ENCODE data around the gene CERCAM. TPM values are rescaled to one million over a fixed set of nuclear protein-coding genes. Genes with fewer than 3 reads are reported as not detected.

CERCAM gene
- total and polyA plus RNA-seq, 2 of the 13 experiments (the other 11 are each of a cell fraction or from before 2014, with no cell fraction given), result 9.0 to 17.1 TPM

GRCh38 chr9:128420060-128420650, 502 bp upstream of the CERCAM start (continued):
- TF ChIP-seq PATZ1 (CRISPR knock-in tag; IDR thresholded peaks at IDR 0.05), result peak; percentile 60
- no peak for TF ChIP-seq HINFP (CRISPR knock-in tag; IDR thresholded peaks at IDR 0.05; ENCODE audit: low read depth)
- TF ChIP-seq REST (IDR thresholded peaks at IDR 0.05; ENCODE audit: borderline replicate concordance in 1 of 2, low read depth in 1 of 2, low read length in 2 of 2), result no peak
- no peak for TF ChIP-seq MNT (IDR thresholded peaks at IDR 0.05)
- no peak for TF ChIP-seq SETDB1 (CRISPR knock-in tag; IDR thresholded peaks at IDR 0.05; ENCODE audit: borderline replicate concordance)
- no peak for TF ChIP-seq STAT6 (CRISPR knock-in tag; IDR thresholded peaks at IDR 0.05; ENCODE audit: borderline replicate concordance)
- no peak for TF ChIP-seq MAFK (conservative IDR thresholded peaks at IDR 0.05 in 1 of 2, IDR thresholded peaks at IDR 0.05 in 1 of 2; ENCODE audit: low read length in 2 of 2)
- no peak for TF ChIP-seq MIER3 (CRISPR knock-in tag; IDR thresholded peaks at IDR 0.05; ENCODE audit: borderline replicate concordance)
- TF ChIP-seq ZNF782 (CRISPR knock-in tag; IDR thresholded peaks at IDR 0.05; ENCODE audit: borderline replicate concordance), result no peak
- TF ChIP-seq CREBL2 (CRISPR knock-in tag; IDR thresholded peaks at IDR 0.05; ENCODE audit: borderline replicate concordance), result peak; percentile 67; the same call in 1 of the 2 replicates
- TF ChIP-seq ZNF281 (CRISPR knock-in tag; IDR thresholded peaks at IDR 0.05; ENCODE audit: borderline replicate concordance), result no peak
- TF ChIP-seq CHD2 (IDR thresholded peaks at IDR 0.05; ENCODE audit: low read depth, low read length), result no peak

Measured in HepG2 (cell line).